ENCODE data around the gene CAND1.
"Not testable (repeated sequence)": the region's sequence is repeated elsewhere in the genome, so short reads cannot be mapped to it uniquely, and the experiment has no call there.

CAND1 gene

DNA sequence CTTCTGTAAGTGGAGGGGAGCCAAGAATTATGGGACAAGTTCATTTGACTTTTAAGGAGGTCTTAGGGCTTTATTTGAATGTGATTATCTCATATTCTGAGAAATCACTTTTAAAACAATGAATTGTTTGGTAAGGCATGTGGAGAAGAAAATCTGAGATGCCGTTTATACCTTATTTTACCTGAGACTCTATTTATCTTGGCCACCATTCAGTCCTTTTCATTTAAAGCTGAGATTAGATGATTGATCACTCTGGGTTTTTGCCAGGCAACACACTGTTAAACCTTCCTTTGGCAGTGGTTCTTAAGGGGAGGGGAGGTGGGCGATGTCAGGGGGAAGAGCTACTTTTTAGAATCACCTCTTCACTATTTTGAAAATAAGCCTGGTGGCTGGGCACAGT lies 11.4 kb downstream of the CAND1 start:
- DNase-seq (ENCODE audit: low read depth) = no peak

DNA sequence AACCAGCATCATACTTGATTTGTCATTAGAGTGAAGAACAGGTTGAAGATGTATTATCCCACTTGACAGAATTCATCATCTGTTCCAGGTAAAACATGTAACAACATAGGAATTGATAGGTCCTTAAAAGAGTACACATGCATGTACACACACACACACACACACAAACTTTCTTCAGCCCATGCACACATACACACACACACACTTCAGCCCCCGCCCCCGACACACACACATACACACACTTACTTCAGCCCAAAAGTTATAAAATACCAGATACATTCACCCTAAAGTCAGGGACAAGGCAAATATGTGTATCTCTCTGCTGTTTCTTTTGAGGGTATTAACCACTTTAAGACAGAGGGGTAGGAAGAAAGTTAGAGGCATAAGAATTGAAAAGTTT lies 15.4 kb downstream of the CAND1 start:
- DNase-seq (ENCODE audit: low read depth) = no peak

DNA sequence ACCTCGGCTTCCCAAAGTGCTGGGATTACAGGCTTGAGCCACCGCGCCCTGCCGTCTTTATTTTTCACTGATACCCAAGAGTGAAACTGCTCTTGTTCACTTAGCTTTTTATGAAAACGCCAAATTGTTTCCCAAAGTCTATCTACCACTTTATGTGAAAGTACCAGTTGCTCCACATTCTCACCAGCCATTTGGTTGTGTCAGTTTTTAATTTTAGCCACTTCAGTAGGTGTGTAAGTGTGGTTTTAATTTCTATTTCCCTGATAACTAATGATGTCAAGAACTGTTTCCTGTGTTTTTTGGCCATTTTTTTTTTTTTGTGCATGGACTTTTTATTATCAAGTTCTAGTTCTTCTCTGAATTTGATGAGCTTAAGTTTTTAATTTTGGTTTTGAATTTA lies 17.1 kb downstream of the CAND1 start:
- DNase-seq (ENCODE audit: low read depth) = no peak

DNA sequence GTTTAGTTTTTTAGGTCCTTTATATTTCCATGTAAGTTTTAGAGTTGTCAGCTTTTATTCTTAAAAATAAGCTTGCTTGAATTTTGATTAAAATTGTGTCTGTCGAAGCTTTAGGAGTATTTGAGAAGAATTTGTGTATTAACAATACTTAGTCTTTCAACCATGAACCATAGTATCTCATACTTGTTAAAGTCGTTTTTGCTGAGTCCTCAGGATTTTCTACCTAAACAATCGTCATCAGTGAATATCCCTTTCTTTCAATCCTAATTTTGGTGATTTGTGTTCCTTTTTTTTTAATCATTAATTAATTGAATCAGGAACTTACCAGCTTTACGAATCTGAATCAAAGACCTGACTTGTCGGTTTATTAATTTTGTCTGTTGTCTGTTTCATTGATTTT lies 18.2 kb downstream of the CAND1 start:
- DNase-seq (ENCODE audit: low read depth) = no peak

DNA sequence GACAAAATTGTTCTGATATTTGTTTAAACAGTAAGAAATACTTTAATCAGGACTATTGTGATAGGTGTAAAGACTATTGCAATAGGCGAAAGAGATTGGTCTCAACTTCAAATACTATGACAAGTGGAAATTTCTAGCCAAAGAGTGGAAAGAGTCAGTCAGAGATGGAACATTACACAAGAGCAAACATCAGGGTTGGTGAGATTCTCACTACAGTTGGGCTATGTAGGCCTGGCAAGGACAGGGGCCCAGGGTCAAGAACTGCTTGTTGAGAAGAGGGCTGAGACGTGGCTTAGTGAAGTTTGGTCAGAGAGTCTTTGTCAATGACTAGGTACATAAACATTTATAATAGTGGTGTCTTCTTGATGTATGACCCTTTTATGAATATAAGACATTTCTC lies 19.4 kb downstream of the CAND1 start:
- DNase-seq (ENCODE audit: low read depth) = no peak

DNA sequence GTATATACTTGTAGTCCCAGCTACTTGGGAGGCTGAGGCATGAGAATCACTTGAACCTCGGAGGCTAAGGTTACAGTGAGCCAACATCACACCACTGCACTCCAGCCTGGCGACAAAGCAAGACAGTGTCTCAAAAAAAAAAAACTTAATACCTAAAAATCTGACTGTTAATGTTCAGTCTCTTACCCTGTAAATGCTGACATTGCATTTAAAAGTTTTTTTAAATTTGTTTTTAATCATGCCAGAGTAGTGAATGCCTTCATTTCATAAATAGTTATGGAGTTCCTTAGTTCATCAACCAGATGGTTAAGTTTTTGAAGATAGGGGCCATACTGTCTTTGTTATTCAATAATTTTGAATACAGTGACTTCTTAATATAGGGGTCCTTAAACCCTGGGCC lies 21.2 kb downstream of the CAND1 start:
- no peak for DNase-seq (ENCODE audit: low read depth)

DNA sequence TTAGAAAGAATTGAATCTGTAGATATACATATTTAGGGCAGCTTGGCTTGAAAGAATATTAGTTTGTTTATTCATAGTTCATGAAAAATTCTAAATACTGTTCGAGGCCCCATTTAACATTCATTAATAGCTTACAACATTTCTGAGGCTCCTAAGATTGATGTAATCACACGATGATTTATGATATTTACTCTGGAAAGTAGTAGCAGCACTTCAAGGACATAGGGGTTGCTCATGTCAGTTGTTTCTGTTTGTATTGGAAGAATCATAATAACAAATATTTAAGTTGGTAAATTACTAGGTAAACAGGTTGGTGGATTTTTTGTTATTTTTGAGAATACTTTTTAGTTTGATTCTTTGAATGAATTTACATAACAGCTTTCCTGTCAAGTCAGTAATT lies 30.4 kb downstream of the CAND1 start:
- no peak for DNase-seq (ENCODE audit: low read depth)

DNA sequence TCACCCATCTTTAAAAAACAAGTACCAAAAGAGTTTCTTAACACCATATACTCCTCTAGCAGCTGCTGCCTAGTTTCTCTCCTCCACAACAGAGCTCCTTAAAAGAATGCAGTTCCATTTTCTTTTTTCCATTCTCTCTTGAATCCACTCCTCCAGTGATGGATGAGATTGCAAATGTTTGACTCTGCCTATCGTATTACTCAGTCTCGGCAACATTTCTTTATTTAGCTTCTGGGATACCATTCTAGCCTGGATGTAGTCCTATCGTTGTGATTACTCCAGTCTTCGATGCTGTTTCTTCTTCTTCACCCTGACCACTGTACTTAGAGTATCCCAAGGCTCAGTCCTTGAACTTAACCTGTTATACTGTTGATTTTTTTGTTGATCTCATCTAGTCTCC lies 30.8 kb downstream of the CAND1 start:
- DNase-seq (ENCODE audit: low read depth) = no peak

DNA sequence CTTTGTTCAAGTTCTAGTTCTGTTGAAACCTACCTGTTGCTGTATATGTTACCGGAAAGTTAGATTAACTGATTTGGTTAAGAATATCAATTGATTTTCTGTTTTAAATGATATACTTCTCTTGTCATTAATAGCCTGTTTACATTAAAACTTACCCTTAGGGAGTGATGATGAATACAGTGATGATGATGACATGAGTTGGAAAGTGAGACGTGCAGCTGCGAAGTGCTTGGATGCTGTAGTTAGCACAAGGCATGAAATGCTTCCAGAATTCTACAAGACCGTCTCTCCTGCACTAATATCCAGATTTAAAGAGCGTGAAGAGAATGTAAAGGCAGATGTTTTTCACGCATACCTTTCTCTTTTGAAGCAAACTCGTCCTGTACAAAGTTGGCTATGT lies 33.0 kb downstream of the CAND1 start:
- no peak for DNase-seq (ENCODE audit: low read depth)

DNA sequence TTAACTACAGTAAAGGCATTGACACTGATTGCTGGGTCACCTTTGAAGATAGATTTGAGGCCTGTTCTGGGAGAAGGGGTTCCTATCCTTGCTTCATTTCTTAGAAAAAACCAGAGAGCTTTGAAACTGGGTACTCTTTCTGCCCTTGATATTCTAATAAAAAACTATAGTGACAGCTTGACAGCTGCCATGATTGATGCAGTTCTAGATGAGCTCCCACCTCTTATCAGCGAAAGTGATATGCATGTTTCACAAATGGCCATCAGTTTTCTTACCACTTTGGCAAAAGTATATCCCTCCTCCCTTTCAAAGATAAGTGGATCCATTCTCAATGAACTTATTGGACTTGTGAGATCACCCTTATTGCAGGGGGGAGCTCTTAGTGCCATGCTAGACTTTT lies 36.4 kb downstream of the CAND1 start:
- DNase-seq (ENCODE audit: low read depth) = no peak

DNA sequence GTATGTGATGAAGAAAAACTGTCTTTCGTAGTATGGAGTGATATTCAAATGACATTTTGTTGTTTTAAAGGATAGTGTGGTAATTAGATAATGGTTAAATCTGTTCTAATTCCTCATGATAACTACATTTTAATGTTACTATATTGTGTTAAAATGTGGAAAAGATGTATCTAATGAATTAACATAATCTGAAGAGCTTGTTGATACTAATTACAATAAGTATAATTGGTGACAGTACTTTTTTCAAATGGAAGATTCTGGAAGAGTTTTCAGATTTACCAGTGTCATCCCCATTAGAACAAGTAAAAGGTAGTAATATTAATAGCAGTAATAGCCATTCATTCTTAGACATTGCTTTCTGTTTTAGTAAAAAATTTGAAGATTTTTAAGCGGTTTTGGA lies 37.6 kb downstream of the CAND1 start:
- no peak for DNase-seq (ENCODE audit: low read depth)

DNA sequence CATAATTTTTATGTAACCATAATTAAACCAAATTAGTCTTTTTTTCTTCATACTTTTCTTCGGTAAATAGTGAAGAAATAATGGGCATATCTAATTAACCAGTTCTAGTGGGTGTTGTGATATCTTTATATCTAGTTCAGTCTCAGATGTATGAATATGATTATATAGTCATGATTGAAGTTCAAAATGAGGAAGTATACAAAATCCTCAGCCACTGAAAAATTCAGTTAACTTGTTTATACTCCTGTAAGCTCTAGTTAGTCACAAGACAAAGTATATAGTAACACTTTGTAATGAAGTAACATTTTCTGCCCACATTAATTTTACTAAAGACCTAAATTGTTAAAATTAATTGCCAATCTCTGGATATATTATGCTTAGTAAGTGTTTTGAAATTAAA lies 46.5 kb downstream of the CAND1 start:
- DNase-seq (ENCODE audit: low read depth) = no peak

DNA sequence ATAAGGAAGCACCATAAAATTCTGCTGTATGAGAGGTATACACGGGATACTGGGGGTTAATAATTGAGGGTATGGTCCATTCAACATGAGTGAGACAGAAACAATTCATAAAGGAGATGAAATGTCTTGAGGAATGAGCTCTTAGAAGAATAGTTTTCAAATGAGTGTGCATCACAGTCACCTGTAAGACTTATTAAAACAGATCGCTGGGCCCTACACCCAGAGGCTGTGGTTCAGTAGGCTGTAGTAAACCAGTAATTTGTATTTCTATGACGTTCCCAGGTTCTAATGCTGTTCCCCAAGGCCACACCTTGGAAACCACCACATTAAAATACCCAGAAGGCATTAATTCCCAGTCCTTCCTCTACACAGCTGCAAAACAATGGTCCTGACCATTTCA lies 49.6 kb downstream of the CAND1 start:
- no peak for DNase-seq (ENCODE audit: low read depth)

DNA sequence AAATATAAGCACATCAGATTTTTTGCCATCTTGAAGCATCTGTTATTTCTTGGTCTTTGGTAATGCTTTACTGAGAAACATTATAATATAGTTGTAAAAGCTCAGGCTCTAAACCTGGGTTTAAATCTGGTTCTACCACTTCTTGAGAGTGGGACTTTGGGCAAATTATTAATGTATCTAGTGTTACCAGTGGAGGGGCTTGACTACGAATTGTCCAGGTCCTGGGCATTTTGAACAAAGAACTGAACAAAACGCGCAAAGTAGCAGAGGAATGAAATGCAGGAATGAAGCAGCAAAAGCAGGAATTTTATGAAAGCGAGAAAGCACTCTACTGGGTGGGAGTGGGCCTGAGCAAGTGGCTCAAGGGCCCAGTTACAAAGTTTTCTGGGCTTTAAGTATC lies 50.8 kb downstream of the CAND1 start:
- no peak for DNase-seq (ENCODE audit: low read depth)

DNA sequence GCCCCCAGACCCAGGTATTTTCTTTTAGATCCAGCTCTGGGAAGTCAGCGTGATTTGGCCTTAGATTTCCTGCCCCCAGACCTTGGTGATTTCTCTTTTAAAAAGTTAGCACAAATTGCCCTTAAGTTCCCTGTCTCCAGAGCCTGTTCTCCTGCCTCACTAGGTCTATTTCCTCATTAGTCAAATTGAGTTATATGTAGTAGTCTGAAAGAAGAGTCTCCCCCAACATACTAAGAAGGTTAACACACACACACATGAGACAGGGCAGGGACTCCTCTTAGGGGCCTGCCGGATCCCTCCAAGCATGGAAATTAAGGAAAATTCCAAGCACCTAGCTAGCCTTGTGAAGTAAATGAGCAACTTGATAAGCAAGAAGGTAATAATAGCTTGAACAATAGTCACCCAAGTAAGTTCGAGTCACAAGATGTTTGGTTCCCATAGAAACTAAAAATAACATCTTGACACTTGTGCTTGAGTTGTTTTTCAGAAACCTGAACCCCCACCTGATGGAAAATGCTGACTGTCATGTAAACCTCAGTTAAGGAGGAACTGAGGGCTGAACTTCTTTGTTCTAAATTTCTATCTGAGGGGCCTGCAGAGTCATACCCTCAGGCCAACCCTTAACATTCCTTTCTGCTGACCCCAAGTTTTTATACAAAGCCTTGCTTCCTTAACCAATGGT lies 51.6 kb downstream of the CAND1 start:
- DNase-seq (ENCODE audit: low read depth) = no peak

DNA sequence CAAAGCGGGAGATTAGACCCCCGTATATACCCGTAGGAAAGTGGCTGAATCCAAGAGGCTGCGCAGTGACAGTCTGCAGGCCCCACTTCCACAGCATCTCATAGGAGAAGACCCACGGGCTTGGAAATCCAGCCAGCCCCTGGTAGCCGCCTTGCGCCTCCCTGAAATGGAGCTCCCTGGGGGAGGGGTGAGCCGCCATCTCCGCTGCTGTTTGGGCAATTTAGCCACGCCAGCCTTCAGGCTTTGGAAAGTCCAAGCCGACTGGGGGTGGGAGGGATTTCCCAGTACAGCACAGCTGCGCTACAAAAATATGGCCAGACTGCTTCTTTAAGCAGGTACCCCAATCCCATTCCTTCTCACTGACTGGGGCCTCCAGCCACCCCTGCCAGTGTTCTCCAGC lies 53.4 kb downstream of the CAND1 start:
- no peak for DNase-seq (ENCODE audit: low read depth)

DNA sequence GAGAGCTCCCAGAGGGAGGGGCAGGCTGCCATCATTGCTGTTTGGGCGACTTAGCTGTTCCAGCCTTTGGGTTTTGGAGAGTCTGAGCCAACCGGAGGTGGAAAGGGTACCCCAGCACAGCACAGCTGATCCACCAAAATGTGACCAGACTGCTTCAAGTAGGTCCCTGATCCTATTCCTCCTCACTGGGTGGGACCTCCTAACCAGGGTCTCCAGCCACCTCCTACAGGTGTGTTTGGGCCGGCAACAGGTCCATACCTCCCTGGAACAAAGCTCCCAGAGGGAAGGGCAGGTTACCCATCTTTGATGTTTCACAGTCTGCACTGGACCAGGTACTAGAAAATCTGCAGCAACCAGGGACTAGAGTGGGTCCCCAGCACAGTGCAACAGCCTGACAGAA lies 53.8 kb downstream of the CAND1 start:
- no peak for DNase-seq (ENCODE audit: low read depth)

DNA sequence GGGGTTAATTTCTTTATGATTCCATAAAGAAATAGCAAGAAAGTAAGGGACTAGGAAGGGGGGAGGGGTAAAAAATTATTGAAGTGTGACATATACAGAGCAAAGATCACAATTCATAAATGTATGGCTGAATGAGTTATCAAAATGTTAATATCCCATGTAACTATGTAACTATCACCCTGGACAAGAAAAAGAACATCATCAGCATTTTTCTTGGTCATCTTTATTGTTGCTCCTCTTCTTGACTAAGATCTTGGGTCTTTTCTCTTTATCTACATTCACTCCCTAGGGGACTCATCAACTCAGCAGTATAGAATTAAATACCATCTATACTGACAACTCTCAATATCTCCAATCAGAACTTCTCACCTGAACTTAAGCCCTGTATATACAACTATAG lies 57.5 kb downstream of the CAND1 start:
- DNase-seq (ENCODE audit: low read depth) = no peak

DNA sequence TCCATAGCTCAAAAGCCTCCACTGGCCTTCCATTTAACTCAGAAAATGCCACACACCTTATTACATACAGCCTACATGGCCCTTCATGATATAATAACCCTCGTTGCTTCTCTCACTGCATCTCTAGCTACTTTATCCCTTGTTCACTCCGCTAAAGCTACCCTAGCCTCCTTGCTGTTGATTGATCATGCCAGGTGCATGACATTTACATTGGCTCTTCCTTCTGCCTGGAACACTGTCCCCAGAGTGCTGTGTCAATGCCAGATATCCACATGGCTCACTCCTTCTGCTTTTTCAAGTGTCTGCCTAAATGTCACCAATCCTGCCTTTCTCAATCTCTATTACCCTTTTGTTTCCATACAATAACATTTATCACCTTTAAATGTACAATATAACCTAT lies 58.3 kb downstream of the CAND1 start:
- no peak for DNase-seq (ENCODE audit: low read depth)

DNA sequence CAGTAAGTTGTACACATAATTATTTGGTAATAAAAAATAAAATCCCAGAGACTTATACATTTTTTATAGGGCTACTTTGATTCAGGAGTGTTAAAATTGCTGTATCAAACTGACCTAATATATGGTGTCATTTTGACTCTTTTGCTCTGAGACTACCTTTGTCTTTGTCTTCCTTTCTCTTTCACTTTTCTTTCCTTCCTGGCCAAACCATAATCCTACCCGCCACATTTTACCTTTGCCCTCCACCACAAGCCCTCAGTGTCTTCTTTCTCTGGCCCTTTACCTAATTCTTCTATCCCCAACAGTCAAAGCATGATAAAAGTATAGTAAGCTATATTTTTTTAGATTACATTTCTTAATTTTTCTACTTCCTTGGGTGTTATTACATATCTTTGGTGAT lies 62.0 kb downstream of the CAND1 start:
- DNase-seq (ENCODE audit: low read depth) = no peak

DNA sequence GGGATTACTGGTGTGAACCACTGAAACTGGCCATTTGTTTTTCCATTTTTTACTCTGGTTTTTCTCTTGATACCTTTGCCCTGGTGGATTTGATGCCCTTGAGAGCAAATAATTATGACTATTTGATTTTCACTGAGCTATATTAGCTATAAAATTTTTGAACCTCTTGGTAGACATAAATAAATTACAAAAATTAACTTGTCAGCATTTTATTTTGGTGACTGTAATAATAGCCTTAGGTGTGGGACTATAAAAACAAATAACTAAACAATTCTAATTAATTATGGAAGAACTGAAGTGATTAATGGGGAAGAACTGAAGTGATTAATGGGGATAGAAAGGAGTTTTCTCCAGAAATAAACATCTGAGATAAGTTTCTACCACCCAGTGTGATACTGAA lies 62.7 kb downstream of the CAND1 start:
- no peak for DNase-seq (ENCODE audit: low read depth)

DNA sequence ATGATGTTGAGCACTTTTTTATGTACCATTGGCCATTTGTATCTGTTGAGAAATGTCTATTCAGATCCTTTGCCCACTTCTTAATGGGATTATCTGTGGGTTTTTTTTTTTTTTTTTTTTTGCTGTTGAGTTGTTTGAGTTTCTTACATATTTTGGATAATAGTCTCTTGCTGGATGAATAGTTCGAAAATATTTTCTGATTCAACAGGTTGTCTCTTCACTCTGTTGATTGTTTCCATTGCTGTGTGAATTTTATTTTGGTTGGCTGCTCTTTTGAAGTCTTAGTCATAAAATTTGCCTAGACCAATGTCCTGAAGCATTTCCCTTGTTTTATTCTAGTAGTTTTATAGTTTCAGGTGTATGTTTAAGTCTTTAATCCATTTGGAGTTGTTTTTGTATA lies 64.5 kb downstream of the CAND1 start:
- no peak for DNase-seq (ENCODE audit: low read depth)

DNA sequence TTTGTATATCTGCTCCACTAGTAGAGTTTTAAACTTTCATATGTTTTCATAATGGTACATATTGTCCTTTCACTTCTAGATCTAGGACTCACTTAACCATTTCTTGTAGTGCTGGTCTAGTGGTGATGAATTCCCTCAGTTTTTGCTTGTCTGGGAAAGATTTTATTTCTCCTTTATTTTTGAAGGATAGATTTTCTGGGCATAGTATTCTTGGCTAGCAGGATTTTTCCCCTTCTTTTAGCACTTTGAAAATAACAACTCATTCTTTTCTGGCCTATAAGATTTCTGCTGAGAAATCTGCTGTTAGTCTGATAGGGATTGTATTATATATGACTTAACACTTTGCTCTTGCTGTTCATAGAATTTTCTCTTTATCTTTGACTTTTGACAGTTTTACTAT lies 69.3 kb downstream of the CAND1 start:
- no peak for DNase-seq (ENCODE audit: low read depth)

DNA sequence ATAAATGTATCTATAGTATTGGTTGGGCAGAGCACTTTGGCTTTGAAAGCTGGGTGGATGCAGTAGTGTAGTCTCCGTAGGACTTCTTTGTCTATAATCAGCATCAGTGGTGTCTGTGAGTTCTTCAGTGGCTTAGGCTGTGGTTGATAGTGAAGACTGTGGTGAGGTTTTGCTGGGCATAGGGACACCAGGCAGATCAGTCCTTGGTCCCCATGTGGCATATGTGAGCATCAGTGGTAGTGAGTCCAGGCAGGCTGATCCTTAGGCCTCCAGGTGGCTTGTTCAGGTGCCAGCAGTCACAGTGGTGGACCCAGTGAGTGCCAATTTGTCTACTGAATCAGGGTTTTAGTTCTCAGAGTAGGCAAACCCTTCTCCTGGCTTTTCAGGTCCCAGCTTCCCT lies 70.4 kb downstream of the CAND1 start:
- DNase-seq (ENCODE audit: low read depth) = no peak

DNA sequence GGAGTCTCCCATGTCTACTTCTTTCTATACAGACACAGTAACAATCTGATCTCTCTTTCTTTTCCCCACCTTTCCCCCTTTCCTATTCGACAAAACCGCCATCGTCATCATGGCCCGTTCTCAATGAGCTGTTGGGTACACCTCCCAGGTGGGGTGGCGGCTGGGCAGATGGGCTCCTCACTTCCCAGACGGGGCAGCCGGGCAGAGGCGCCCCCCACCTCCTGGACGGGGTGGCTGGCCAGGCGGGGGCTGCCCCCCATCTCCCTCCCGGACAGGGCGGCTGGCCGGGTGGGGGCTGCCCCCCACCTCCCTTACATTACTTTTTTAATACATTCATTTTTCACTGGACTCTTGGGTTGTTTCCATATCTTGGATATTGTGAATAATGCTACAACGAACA lies 71.9 kb downstream of the CAND1 start:
- not testable (repeated sequence) for DNase-seq (ENCODE audit: low read depth)

All from CMK (cell line).